Progenitor cell of endocrine pancreas (in vitro differentiated cells): ENCODE data around the gene KLHL3. TPM values are rescaled to one million over a fixed set of nuclear protein-coding genes. Genes with fewer than 3 reads are reported as not detected.

Experiments
- DNase-seq: peaks from one replicate; pipeline ENCODE4 v3.0.0; 2021; ENCODE audit warnings: low spot score; ENCODE audit not compliant: unreplicated experiment
- H3K27ac Mint-ChIP-seq: 2 replicates; pipeline ENCODE4 v1.8.0; 2021; ENCODE audit warnings: mild to moderate bottlenecking, moderate library complexity, mixed read lengths
- H3K27me3 Mint-ChIP-seq: 2 replicates; pipeline ENCODE4 v1.8.0; 2021; ENCODE audit warnings: mixed read lengths
- H3K36me3 Mint-ChIP-seq: 2 replicates; pipeline ENCODE4 v1.8.0; 2022; ENCODE audit warnings: mixed read lengths; ENCODE audit not compliant: insufficient read depth
- H3K4me1 Mint-ChIP-seq: 2 replicates; pipeline ENCODE4 v1.8.0; 2021; ENCODE audit warnings: low read depth, mixed read lengths
- H3K4me3 Mint-ChIP-seq: 2 replicates; pipeline ENCODE4 v1.8.0; 2021; ENCODE audit warnings: low read depth, mild to moderate bottlenecking, moderate library complexity, mixed read lengths
- H3K9me3 Mint-ChIP-seq: 2 replicates; pipeline ENCODE4 v1.8.0; 2021; ENCODE audit warnings: low read depth, mixed read lengths
- CTCF ChIP-seq: fragments of 200-600 bp; sonication (generic); IDR thresholded peaks from one replicate; pipeline ENCODE4 v1.5.0; 2021; ENCODE audit warnings: antibody characterized with exemption, mild to moderate bottlenecking; ENCODE audit not compliant: unreplicated experiment
- total RNA-seq: library from RNA; stranded (reverse); gene quantifications from 2 replicates; pipeline ENCODE4 v1.2.1, GENCODE V29; 2021

The KLHL3 gene
- total RNA-seq, 1 donor from 2014 or later, result 34.7 TPM

- peaks cover 5% of the 10 kb centered on the region for H3K4me1 Mint-ChIP-seq
- no peak overlapping the region for H3K27ac Mint-ChIP-seq
- no peaks in the 10 kb centered on the region for H3K36me3 Mint-ChIP-seq
Observed at GRCh38 chr5:137612576-137612975, 123.3 kb downstream of the KLHL3 start.

GRCh38 chr5:137611794-137612435 lies 124.0 kb downstream of the KLHL3 start:
- Mint-ChIP-seq H3K27me3 (peaks cover 7% of the 10 kb centered on the region), H3K27ac (no peak overlapping the region), H3K9me3 (no peaks in the 10 kb centered on the region), H3K36me3 (no peaks in the 10 kb centered on the region), H3K4me3 (no peak overlapping the region), H3K4me1 (peaks cover 5% of the 10 kb centered on the region)
- no peak for DNase-seq
- no peak for TF ChIP-seq CTCF

More at GRCh38 chr5:137612576-137612975, 123.3 kb downstream of the KLHL3 start:
- DNase-seq, result no peak
- TF ChIP-seq CTCF, result no peak
- Mint-ChIP-seq H3K9me3 (no peaks in the 10 kb centered on the region), H3K4me3 (no peak overlapping the region), H3K27me3 (peaks cover 7% of the 10 kb centered on the region)

GRCh38 chr5:137611011-137611580 lies 124.8 kb downstream of the KLHL3 start:
- H3K27ac Mint-ChIP-seq, result no peak overlapping the region
- peaks cover 5% of the 10 kb centered on the region for H3K4me1 Mint-ChIP-seq
- H3K27me3 Mint-ChIP-seq, result peaks cover 7% of the 10 kb centered on the region
- H3K36me3 Mint-ChIP-seq, result no peaks in the 10 kb centered on the region
- DNase-seq, result no peak
- no peak for TF ChIP-seq CTCF
- H3K4me3 Mint-ChIP-seq, result no peak overlapping the region
- no peaks in the 10 kb centered on the region for H3K9me3 Mint-ChIP-seq

- Mint-ChIP-seq H3K27ac (no peak overlapping the region), H3K4me1 (peaks cover 5% of the 10 kb centered on the region), H3K4me3 (no peak overlapping the region), H3K27me3 (peaks cover 7% of the 10 kb centered on the region), H3K9me3 (no peaks in the 10 kb centered on the region), H3K36me3 (no peaks in the 10 kb centered on the region)
- TF ChIP-seq CTCF, result no peak
- no peak for DNase-seq
Observed at GRCh38 chr5:137610598-137610997, 125.3 kb downstream of the KLHL3 start.

- no peak for TF ChIP-seq CTCF
- no peak overlapping the region for H3K4me3 Mint-ChIP-seq
- no peak for DNase-seq
- H3K4me1 Mint-ChIP-seq, result peaks cover 16% of the 10 kb centered on the region
- H3K9me3 Mint-ChIP-seq, result no peaks in the 10 kb centered on the region
- H3K27me3 Mint-ChIP-seq, result peaks cover 7% of the 10 kb centered on the region
- H3K36me3 Mint-ChIP-seq, result no peaks in the 10 kb centered on the region
- H3K27ac Mint-ChIP-seq, result no peak overlapping the region
Observed at GRCh38 chr5:137609127-137609526, 126.8 kb downstream of the KLHL3 start.
